IMR-90 (cell line): ENCODE data around the gene LRRC75A.

Experiments
- BHLHE40 ChIP-seq: fragments of 150-350 bp; IDR thresholded peaks from 2 replicates; pipeline ENCODE4 v1.6.1; 2016; ENCODE audit warnings: mild to moderate bottlenecking, low read depth, low read length
- CEBPB ChIP-seq: IDR thresholded peaks from 2 replicates; pipeline ENCODE4 v1.6.1; 2012; ENCODE audit warnings: low read depth, low read length, improper control_type of control experiment
- CHD1 ChIP-seq: IDR thresholded peaks from 2 replicates; pipeline ENCODE4 v1.6.1; 2012; ENCODE audit warnings: low read depth, low read length, improper control_type of control experiment
- CTCF ChIP-seq: conservative IDR thresholded peaks from 2 replicates; pipeline ENCODE4 v1.5.1; 2012; ENCODE audit warnings: mild to moderate bottlenecking, low read depth, low read length, improper control_type of control experiment
- ELK1 ChIP-seq: fragments of 150-350 bp; IDR thresholded peaks from 2 replicates; pipeline ENCODE4 v1.6.1; 2016; ENCODE audit warnings: low read depth, mild to moderate bottlenecking, low read length, moderate library complexity, borderline replicate concordance
- FOS ChIP-seq: fragments of 150-350 bp; IDR thresholded peaks from 2 replicates; pipeline ENCODE4 v1.6.1; 2016; ENCODE audit warnings: low read depth, low read length
- MAFK ChIP-seq: IDR thresholded peaks from 2 replicates; pipeline ENCODE4 v1.6.1; 2012; ENCODE audit warnings: low read depth, low read length, improper control_type of control experiment
- MAZ ChIP-seq: IDR thresholded peaks from 2 replicates; pipeline ENCODE4 v1.6.1; 2012; ENCODE audit warnings: low read depth, mild to moderate bottlenecking, low read length, improper control_type of control experiment, moderate library complexity, borderline replicate concordance
- MXI1 ChIP-seq: IDR thresholded peaks from 2 replicates; pipeline ENCODE4 v1.6.1; 2012; ENCODE audit warnings: low read depth, mild to moderate bottlenecking, low read length, moderate library complexity, borderline replicate concordance
- POLR2A ChIP-seq: IDR thresholded peaks from 2 replicates; pipeline ENCODE4 v1.6.1; 2012; ENCODE audit warnings: mild to moderate bottlenecking, low read depth, low read length
- RAD21 ChIP-seq: IDR thresholded peaks from 2 replicates; pipeline ENCODE4 v1.6.1; 2012; ENCODE audit warnings: low read length, improper control_type of control experiment
- RCOR1 ChIP-seq: IDR thresholded peaks from 2 replicates; pipeline ENCODE4 v1.6.1; 2012; ENCODE audit warnings: mild to moderate bottlenecking, low read length, improper control_type of control experiment; ENCODE audit not compliant: insufficient replicate concordance
- SMC3 ChIP-seq: fragments of 150-350 bp; IDR thresholded peaks from 2 replicates; pipeline ENCODE4 v1.6.1; 2016; ENCODE audit warnings: low read depth, mild to moderate bottlenecking, antibody characterized with exemption, low read length, moderate library complexity
- TF ChIP-seq, protein P1 (sequence below): fragments of 150-350 bp; IDR thresholded peaks from 2 replicates; pipeline ENCODE4 v1.6.1; 2017; ENCODE audit warnings: mild to moderate bottlenecking, antibody characterized with exemption, low read length, low read depth

DNA sequence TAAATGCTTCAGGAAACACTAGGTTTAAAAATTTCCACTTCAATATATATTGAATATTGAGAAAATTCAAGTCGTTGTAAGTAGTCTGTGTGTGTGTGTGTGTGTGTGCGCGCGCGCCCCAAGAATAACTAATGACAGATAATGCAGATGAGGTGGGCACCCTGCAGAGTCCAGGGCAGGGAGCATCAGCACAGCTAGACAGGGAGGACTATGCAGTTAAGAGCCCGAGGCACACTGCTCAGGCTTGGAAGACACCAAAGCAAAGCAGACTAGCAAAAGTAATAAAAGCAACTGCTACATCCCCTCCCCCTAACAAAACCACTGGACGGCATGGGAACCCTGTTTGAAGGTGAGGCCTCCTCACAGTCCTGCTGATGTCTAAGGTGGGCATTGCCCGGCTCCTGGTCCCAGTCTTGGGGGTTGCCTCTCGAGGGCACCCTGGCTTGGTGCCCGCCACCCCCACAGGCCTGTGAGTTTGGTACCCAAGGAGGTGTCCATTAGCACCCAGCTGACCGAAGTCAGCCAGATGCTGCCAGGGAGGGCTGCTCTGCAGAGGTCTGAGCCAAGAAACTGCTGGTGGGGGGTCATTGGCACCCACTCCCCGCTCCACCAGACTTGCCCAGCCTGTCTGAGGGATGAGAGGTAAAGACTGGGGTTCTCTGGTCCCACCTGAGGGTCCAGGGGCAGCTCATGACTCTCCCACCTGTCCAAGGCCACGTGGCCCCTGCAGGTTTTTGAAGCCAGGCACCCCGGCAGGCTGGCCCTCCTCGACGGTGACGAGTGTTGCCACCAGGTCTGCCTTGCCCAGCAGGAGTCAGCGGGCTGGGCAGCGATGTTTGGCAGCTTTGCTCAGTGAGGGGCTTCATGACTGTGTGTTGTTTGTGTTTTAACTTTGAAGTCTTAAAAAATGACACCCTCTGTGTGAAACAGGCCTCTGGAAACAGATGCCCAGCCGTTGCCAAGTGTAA is 18.7 kb downstream of the LRRC75A start:
- no peak for TF ChIP-seq POLR2A
- TF ChIP-seq RCOR1 = no peak
- no peak for TF ChIP-seq CTCF
- no peak for TF ChIP-seq FOS
- TF ChIP-seq, protein P1, sequence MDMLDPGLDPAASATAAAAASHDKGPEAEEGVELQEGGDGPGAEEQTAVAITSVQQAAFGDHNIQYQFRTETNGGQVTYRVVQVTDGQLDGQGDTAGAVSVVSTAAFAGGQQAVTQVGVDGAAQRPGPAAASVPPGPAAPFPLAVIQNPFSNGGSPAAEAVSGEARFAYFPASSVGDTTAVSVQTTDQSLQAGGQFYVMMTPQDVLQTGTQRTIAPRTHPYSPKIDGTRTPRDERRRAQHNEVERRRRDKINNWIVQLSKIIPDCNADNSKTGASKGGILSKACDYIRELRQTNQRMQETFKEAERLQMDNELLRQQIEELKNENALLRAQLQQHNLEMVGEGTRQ = no peak
- TF ChIP-seq MXI1 = no peak
- no peak for TF ChIP-seq BHLHE40
- no peak for TF ChIP-seq CHD1
- no peak for TF ChIP-seq CEBPB
- no peak for TF ChIP-seq MAFK
- no peak for TF ChIP-seq MAZ
- TF ChIP-seq RAD21 = no peak
- TF ChIP-seq ELK1 = no peak
- no peak for TF ChIP-seq SMC3
